Prostate gland (tissue), 2 donors: Measurements from ENCODE around the gene AFF3.

ENCODE experiments used
- POLR2A ChIP-seq: fragments of 450-650 bp; IDR thresholded peaks from one replicate; pipeline ENCODE4 v1.6.1; 2016; ENCODE audit warnings: antibody characterized with exemption, mild to moderate bottlenecking
- TF ChIP-seq, protein P1 (sequence below), 4 experiments: fragments of 200-600 bp in 2 of 4; fragments of 450-650 bp in 2 of 4; sonication (generic) in 2 of 4; IDR thresholded peaks; 1 replicate in 3 of 4; 2 replicates in 1 of 4; pipeline ENCODE4 v1.5.1; 2016 to 2019; ENCODE audit warnings: antibody characterized with exemption in 4 of 4, mild to moderate bottlenecking in 2 of 4, moderate library complexity in 2 of 4

- TF ChIP-seq, protein P1, sequence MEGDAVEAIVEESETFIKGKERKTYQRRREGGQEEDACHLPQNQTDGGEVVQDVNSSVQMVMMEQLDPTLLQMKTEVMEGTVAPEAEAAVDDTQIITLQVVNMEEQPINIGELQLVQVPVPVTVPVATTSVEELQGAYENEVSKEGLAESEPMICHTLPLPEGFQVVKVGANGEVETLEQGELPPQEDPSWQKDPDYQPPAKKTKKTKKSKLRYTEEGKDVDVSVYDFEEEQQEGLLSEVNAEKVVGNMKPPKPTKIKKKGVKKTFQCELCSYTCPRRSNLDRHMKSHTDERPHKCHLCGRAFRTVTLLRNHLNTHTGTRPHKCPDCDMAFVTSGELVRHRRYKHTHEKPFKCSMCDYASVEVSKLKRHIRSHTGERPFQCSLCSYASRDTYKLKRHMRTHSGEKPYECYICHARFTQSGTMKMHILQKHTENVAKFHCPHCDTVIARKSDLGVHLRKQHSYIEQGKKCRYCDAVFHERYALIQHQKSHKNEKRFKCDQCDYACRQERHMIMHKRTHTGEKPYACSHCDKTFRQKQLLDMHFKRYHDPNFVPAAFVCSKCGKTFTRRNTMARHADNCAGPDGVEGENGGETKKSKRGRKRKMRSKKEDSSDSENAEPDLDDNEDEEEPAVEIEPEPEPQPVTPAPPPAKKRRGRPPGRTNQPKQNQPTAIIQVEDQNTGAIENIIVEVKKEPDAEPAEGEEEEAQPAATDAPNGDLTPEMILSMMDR (IDR thresholded peaks at IDR 0.05), result no peak
- no peak for TF ChIP-seq POLR2A
Measured at GRCh38 chr2:99789849-99790248, 352.5 kb downstream of the AFF3 start.
